EL (cell line): ENCODE results near the gene SND1.

Source experiments
- DNase-seq: peaks from one replicate; pipeline ENCODE4 v3.0.0-alpha.2; 2016

Gene SND1

DNA sequence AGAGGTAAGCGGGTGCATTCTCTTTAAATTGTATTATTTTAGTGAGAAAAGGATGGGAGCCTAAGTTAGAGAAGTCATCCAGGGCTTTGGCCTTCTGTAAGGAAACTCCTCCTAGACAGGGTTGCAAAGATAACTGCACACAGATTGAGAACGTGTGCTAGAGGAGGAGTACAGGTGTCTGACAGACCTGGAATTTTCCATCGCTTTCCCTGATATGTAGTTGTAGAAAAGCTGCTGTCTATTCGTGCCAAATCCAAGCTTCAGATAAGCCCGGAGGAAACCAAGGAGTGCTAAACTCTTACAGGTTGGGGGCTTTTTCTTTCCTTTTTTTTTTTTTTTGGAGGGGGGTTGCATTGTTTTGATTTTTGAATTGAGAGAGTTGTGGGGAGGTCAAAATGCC, 356.1 kb downstream of the SND1 start:
- DNase-seq = no peak

DNA sequence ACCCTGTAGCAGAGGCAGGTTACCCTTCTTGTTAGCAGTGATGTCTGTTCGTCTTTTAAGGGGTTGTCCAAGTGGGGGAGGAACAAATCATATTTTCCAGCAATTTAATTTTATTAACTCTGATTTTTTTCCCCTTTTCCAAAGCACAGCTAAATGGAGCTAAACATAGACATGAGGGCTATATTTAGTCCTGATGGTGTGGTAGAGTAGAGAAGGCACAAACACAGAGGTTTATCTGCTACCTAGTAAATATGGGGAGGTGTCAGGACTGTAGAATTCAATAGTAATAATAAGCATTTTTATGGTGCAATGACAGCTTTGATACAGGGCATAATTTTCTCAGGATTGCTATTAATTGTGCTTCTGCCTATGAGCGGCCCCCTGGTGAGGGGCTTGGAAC, 356.8 kb downstream of the SND1 start:
- DNase-seq = no peak

DNA sequence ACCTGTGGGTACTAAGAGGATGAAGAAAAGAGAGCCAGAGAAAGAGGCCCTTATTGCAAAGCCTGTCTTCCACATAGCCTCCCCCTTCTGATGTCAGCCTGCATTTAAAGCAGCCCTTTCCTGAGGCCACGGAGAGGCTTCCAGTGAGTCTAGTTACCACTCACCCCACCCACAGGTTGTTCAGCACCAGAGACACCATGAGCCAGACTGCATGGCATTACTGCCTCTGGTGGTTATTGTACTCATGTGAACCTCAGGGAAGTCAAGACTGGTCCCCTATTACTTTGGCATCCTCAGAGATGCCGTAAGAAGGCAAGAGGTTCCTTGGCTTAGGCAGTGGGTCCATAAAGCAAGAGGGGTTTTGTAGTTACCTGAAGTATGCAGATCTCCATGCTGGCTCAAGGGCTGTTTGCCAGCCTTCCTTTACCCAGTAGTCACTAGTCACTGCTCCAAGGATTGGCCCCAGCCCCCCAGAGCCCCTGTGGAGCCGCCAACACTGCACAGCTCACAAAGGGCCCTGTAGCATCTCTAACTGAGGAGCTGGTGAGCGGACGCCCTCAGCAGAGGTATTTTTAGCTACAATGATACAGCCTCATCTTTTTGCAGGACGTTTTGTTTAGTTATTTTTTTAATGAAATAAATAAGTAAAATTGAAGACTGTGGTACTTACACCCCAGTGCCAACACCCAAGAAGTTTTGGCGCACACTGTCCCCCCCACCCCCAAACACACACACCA, 358.6 kb downstream of the SND1 start:
- DNase-seq = no peak

DNA sequence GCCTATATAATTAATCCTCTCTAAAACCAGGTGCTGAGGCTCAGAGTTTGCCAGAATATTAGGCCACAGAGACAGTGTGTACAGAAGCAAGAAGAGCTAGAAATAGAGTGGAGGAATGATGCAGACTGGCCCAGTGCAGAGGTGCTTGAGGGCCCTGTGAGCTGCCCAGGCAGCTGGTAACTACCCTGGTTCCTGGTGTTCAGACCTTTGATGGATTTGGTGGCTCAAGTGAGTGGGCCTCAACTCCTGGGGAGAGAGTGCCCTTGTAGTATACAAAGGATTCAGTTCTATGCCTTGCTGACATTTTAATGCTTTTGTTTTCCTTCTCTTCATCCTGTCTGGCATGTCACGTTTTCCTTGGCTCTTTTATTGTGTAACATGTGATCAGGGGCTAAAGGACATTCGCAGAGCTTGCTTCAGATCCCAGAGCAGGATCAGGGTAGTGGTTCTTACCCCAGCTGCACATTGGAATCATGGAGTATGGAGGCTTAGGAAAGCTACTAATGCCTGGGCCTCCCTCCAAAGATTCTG, 359.2 kb downstream of the SND1 start:
- no peak for DNase-seq

DNA sequence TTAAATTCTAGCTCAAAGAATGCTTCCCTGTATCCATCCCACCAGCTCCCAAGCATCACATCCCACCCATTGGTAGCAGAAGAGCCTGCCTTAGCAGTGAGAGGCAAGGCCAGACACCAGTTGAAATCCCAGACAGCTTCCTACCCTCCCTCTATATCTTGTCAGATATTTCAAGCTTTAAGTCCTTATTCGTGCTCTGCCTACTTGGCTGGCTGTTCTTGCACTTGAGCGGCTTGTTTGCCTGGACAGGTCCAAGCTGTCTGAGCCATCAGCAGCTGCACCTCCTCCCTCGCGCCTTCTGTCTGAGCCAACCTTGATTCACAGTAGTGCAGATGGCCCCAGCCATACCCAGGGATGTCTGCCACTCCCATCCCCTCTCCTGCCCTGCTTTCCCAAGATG, 362.8 kb downstream of the SND1 start:
- no peak for DNase-seq

DNA sequence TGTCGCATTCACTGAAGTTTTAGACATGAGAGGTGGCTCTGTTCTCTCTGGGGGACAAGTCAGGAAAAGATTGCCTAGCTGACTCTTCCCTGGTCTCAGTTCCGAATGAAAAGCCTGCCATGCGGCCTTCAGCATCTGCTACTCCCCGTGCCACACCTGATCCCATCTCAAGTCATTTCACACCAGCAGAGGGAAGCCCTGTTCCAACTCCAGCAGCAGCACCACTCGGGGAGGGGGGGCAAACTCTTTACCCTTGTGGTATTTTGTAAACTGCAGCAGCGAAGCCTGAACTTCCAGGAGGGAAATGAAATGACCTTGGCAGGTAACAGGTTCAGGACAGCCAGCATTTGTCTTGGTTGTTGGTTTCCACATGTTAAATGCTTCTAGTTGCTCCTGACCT, 365.5 kb downstream of the SND1 start:
- DNase-seq = no peak

DNA sequence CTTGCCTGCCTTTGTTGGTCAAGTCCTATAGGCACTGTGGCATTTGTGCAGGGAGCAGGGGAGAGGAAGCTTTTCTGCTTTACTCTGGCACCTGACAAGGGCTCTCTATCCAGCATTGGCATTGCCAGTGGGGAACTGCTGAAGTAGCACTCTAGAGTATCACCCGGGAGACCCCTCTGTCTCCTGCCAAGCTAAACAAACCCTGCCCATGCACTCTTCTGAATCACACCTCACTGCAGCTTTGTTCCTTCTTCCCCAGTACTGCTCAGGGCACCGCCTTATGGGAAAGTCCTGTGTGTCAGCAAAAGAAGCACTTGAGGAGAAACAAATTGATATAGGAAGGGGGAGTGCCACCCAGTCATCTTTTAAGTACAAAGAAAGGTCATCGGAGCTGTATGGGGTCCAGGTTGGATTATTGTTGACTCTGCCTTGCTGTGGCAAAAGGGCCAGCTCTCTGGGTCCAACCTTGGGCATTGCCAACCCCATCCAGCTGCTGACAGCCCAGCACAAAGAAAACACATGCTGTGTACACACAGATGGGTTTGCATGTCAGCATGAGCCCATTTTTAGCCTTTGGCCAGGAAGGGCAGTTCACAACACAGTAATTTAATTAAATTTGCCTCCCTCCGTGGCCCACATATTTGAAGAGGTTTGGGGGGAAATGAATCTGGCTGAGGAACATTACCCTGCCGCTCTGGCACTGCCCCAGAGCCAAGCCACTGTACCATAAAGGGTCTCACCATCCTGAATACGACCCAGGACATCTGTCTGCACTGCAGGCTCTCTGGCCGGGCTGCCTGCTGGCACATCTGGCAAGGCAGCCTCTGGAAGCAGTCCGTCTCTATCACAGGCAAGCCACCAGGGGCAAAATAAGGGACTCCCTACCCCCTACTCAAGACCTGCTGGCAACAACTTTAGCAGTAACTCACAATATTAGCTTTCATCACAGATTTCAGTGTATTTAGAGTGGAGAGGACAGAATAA, 366.2 kb downstream of the SND1 start:
- no peak for DNase-seq

DNA sequence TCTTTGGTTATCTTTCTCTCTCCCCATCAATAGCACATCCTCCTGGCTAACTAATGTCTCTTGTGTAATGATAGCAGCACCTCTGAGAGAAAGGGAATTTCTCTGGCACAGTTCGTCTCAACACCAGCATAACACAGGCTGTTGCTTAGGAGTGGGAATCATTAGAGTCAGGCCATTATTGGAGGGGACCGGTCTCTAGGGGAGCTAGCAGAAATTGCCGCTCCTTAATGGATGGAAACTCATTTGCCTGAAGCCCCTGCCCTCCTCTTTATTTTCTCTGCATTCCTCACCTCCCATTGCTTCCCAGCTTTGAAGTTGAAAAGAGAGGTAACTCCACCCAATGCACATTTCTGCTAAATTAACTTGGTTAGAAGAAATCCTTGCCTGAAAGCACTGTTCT, 367.3 kb downstream of the SND1 start:
- DNase-seq = no peak

DNA sequence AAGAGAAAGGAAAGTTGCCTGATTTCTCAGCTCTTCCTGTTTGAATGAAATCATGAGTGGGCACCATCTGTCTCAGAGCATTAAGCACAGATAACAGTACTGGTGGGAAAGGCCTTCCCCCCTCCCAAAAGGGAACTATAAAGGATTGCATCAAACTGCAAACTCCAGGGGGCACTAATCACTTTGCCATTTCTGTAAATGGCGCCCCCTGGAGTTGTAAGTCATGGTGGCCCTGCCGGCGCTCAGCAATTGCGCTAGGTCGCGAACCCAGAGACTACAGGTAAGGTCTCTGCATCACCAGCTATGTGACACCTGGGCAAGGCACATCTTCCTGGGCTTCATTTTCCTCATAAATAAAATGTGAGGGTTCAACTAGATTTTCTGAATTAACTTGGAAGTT, 368.2 kb downstream of the SND1 start:
- no peak for DNase-seq

DNA sequence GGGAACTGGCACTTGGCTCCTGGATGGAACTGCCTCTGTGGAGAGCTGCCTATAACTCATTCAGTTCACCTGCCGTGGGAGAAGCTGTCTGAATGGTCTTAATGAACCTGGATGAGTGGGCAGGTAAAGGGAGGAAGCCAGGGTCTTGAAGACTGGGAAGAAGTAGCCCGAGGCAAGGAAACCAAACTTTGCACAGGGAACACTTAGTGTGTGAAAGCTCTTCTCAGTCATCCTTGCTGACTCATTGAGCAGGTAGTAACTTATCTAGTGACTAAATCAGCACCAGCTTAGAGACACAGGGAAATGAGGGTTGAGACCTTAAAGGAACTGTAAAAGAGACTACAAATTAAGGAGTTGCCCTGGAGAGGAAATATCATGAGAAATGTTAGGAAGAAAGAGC, 369.4 kb downstream of the SND1 start:
- DNase-seq = peak; percentile 48

DNA sequence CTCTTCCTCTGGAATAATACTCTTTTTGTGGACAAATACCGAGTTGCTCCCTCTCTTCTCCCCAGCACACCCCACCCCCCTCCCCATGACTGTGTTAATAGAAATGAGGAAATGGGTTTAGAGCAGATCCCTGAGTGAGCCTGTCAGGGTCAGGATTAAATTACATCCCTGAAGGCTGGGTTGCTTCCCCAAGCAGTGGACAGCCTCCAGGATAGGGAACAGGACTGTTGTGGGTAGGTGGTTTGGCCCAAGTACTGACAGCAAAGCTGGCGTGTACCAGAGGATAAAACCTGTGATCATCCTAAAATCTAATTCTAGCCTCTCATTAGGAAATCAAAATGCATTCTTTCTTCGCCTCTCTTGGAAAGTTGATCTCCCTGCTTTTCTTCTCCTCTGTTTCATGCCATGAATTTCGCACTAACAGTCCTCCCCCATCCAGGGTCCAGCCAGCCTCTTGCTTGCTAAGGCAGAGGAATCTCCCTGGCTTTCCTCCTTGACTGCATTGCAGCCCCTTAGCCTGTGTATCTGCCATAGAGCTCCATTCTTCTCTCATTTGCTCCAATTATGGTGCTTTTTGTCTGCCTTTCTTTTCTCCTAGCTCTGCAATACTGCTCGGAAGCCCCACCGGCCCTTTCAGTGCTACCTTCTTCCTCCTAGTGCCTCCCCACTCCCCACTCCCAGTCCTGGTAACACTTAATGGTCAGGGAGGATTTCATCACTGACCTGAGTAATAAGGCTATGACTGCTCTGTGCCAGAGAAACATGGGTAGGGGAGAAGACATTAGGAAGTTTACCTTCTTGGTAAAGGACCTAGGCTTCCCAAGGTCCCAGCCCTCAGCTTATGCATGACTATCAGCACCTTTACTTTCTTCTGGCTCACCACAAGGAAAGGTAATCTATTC, 370.9 kb downstream of the SND1 start:
- DNase-seq = peak; percentile 80

DNA sequence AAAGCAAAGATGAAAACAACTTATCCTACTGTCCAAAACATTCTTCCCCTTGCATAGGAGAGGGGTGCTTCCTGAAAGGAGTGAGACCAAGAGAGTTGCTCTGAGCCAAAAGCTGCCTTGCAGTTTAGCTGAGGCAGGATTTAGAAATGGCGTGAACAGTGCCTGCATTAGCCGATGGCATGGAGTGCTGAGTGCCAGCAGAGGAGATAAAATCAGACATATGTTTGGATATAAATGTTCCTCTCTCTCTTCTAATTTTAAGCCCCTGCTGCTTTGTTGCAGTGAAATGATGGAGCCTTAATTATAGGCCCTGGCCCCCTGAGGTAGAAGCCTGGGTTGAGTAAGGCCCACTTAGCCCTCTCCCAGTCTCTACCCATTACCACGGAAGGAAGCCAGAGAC, 372.2 kb downstream of the SND1 start:
- no peak for DNase-seq

DNA sequence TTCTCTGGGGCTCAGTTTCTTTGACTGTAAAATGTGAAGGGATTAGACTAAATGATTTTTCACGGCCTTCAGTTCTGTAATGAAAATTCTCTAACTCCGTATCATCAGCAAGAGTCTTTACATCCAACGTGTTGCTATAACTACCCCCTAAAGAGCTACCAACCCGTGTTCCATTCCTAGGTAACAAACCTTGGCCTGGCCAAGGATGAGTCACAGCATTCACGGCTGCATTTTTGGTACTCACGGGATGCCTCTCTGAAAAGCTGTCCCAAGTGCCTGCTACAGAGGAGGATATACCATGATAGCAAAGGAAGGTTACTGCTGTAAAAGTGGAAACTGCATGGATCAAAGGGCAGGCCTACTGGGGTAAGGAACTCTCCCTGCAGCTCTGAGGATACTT, 373.4 kb downstream of the SND1 start:
- DNase-seq = peak; percentile 36

DNA sequence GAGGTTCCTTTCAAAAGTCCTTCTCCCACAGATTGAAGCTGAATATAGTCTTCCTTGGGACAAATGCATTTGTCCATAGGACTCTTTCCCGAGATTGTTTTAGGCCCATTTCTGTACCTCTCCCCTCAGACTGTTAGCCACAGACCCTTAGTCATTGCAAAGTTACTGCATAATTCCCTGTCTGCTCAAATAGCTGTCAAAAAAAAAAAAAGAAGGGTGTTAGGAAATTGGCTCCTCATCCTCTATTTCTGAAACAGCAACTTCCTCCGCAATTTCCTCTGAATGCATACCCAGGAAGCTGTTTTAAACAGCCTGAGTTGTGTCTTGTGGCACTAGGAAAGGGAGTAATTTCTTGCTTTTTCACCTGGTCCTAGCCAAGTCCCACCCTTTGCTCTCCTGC, 373.8 kb downstream of the SND1 start:
- DNase-seq = no peak

DNA sequence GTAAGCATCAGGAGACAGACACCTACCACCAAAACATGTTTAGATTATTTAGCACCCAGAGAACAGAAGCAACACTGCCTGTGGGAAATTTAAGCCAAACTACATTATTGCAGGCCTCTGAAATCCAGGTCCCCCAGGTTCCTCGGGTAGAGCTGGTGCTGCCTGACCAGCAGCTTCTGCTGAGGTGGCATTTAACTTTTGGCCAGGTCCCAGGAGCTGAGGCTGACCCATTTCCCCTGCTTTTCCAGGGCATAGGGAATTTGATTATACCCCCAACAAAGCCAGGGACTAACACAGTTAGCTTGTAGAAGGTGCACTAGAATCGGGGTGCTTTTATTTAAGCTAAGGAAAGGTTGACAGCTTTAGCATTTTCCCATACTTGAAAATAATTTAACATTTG, 374.6 kb downstream of the SND1 start:
- DNase-seq = no peak

DNA sequence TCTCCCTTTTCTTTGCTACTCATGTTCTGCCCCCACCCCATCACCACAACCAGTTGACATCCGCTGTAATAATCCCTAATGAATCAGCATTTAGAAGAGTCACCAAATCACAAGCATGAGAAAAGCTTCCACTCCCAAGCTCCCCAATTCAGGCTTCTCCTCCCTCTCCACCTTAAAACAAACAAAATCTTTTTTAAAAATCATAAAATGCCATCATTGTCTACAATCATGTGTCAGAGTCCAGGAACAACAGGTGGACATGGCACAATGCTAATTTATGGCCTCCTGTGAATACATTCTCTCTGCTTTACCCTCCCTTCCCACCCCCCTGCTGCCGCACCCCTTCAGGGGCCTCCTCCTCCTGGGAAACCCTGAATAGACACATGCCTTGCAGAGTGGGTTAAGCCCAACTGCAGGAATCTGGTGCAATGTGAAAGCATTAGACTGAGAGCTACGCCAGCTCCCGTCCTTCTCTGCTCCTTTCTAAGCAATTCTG, 375.5 kb downstream of the SND1 start:
- no peak for DNase-seq

DNA sequence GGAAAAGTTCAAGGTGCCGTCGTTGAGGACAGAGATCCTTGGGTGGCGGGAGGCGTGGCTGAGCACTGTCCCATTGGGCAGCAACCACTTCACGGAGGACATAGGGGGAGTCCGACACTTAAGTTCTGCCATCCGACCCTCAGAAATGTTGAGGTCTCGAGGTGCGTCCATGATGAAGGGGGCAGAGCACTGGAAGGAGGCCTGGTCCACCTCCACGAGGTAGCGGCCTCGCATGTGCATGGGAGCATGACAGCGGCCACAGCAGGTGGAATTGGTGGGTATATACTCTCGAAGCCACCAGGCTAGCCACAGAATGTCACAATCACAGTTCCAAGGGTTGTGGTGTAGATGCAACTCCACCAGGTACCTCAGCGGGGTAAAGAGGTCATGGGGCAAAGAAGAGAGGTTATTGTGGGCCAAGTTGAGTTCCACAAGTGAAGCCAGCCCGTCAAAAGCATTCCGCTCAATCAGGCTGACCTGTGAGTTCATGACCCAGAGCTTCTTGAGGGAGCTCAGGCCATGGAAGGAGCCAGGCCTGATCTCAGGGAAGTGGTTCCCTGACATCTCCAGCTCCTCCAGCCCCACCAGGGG, 377.5 kb downstream of the SND1 start:
- DNase-seq = no peak

DNA sequence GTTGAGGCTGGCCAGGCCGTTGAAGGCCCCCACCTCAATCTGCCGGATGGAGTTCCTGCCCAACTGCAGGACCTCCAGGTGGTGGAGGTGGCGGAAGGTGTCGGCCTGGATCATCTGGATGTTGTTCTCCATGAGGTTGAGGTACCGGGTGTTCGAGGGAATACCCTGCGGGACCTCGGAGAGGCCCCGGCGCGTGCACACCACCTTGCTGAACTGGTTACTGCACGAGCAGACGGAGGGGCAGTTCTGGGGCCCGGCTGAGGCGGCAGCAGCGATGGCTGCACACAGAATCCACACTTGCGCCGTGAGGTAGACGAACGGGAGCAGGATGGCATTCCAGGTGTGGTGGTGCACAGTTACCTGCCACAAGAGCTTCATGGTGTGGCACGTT, 378.3 kb downstream of the SND1 start:
- DNase-seq = no peak

DNA sequence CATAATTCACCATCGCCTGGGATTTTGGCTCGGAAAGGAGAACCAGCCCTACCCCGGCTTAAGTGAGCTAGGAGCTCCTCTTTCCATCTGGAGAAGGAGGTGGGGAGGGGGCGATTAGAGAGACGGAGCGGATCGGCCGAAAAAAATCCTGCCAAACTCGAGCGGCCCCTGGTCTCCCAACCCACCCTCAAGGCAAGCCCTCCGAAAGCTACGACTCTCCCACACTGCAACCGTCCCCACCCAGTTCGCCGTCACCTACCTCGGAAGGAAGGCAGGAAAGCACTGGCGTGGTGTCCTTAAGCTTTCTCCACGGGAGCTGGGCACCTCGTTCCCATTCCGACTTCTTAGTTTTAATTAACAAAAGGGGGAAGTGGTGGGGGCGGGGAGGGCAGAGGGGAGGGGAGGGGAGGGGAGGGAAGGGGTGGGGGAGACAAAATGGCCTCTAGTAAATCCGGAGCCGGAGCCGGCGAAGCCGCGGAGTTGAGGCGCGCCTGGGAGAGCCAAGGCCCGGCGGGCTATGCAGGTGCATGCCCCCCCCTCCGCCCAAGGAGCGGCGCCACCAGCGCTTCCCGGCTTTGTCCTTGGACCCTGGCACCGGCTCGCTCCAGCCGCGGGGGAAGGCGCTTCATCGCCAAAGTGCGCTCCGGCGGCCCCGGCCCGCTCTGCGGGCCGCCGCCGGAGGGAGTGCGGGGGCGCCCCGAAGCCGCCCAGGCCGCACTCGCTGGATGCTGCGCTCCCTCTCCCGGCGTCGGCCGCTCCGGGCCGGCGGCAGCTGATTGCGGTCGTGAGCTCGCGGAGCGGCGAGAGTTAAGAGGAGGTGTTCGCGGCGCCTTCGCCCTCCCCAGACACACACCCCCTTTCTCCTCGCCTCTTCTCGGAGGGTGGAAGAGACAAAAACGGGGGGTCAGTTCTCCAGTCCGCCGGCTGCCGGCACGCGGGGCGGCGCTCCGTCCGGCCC, 378.9 kb downstream of the SND1 start, which contains the start of gene LRRC4:
LRRC4 (minus strand) TSS at position 784 of the 958 bp plus-strand sequence. CDS start 797 bp downstream, outside the sequence.
- DNase-seq = peak; percentile 54

DNA sequence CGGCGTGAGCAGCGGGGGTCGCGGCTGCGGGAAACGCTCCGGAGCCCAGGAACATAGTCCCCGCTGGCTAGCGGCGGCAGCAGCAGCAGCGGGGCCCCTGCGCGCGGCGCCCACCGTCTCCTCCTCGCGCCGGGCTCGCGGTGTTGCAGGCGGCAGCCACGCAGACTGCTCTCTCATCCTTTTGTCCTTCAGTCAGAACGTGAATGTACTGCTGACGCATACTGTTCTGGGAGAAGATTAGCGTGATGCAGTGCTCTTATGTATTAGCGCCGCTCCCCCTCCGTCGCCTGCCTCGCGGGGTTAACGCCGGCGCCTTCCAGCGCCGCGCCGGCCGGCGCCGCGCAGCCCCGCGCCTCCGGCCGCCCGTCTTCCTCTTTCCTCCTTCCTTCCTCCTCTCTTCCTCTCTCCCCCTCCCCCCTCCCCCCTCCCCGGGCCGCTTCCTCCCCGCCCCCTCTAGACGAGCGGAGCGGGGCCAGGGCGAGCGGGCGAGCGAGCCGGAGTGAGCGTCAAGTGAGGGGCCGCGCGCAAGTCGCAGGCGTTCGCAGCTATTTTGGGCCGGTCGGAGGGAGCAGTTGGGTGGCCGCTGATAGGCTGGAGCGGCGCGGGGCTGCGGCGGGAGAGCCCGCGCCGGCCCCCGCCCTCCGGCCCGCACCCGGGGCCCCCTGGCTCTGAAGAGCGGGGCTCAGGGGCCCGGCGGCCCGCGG, 380.1 kb downstream of the SND1 start:
- peak; percentile 87 for DNase-seq
